Peyer's patch (tissue), 4 donors: Measurements from ENCODE around the gene ARAP2.

Source experiments
- POLR2A ChIP-seq, 2 donors: fragments of 450-650 bp; IDR thresholded peaks; one replicate each; pipeline ENCODE4 v1.5.1; 2017; ENCODE audit warnings: antibody characterized with exemption in 2 of 2, mild to moderate bottlenecking in 2 of 2, moderate library complexity in 2 of 2
- TF ChIP-seq, protein P1 (sequence below), 6 experiments: fragments of 450-650 bp in 4 of 6; fragments of 200-600 bp in 2 of 6; sonication (generic) in 1 of 6; IDR thresholded peaks; one replicate each; pipeline ENCODE4 v1.5.1; 2017 to 2019; ENCODE audit warnings: antibody characterized with exemption in 6 of 6, mild to moderate bottlenecking in 3 of 6, moderate library complexity in 1 of 6

- TF ChIP-seq, protein P1, sequence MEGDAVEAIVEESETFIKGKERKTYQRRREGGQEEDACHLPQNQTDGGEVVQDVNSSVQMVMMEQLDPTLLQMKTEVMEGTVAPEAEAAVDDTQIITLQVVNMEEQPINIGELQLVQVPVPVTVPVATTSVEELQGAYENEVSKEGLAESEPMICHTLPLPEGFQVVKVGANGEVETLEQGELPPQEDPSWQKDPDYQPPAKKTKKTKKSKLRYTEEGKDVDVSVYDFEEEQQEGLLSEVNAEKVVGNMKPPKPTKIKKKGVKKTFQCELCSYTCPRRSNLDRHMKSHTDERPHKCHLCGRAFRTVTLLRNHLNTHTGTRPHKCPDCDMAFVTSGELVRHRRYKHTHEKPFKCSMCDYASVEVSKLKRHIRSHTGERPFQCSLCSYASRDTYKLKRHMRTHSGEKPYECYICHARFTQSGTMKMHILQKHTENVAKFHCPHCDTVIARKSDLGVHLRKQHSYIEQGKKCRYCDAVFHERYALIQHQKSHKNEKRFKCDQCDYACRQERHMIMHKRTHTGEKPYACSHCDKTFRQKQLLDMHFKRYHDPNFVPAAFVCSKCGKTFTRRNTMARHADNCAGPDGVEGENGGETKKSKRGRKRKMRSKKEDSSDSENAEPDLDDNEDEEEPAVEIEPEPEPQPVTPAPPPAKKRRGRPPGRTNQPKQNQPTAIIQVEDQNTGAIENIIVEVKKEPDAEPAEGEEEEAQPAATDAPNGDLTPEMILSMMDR (IDR thresholded peaks at IDR 0.05) = no peak
- no peak for TF ChIP-seq POLR2A (IDR thresholded peaks at IDR 0.05)
Measured at GRCh38 chr4:36264207-36264826, 20.0 kb upstream of the ARAP2 start.
